HepG2 (cell line): ENCODE results near the gene THOC6. TPM values are rescaled to one million over a fixed set of nuclear protein-coding genes. Genes with fewer than 3 reads are reported as not detected.
A peak's percentile ranks its signal among the peaks of the same experiment; 100 is the strongest.

Experiments
- ATAC-seq: fragments of 200-7000 bp; cut with Tn5 transposase; 3 replicates; pipeline ENCODE4 v1.9.1; 2020; ENCODE audit warnings: mild to moderate bottlenecking, moderate library complexity
- BruUV-seq: library from RNA; stranded (reverse); fragments of 400-500 nt; replicated peaks from 2 replicates; lab custom pipeline; 2021; lab: Mats Ljungman, UMichigan
- CTCF ChIA-PET: fragments of 300-600 bp; formaldehyde crosslinking; extraction: SDS; loops from one replicate; lab custom pipeline; 2021; ENCODE audit warnings: low total read pairs, inconsistent platforms, low intra/inter-chr PET ratio; lab: Yijun Ruan, JAX
- POLR2A ChIA-PET: fragments of 350-600 bp; sonication (Branson Sonifier 250); formaldehyde crosslinking; loops from one replicate; lab custom pipeline; 2020; ENCODE audit warnings: antibody characterized with exemption, inconsistent platforms; lab: Yijun Ruan, JAX
- DNase-seq: peaks from one replicate; pipeline ENCODE4 v3.0.0-alpha.2; 2015; ENCODE audit warnings: low spot score
- FAIRE-seq: peaks from 3 replicates; lab custom pipeline; 2011; peaks lifted over from hg19 to GRCh38; lab: Jason Lieb, UNC
- H2AFZ ChIP-seq: one replicate; pipeline ENCODE4 v1.6.1; 2011; ENCODE audit warnings: low read length, inconsistent platforms
- H3K27ac ChIP-seq: fragments of 300-600 bp; 3 replicates; pipeline ENCODE4 v1.8.0; 2011; ENCODE audit warnings: mixed run types, mild to moderate bottlenecking, mixed read lengths, low read length, inconsistent platforms; ENCODE audit not compliant: insufficient read depth; ENCODE audit errors: extremely low read length
- H3K27me3 ChIP-seq, 2 experiments: fragments of 200-600 bp in 1 of 2; 2 replicates in 1 of 2; 3 replicates in 1 of 2; pipeline versions ENCODE4 v1.6.0 to v1.8.0; 2011; ENCODE audit warnings: low read length in 2 of 2, mild to moderate bottlenecking in 2 of 2, moderate library complexity in 2 of 2, inconsistent platforms in 1 of 2; ENCODE audit not compliant: insufficient read depth in 2 of 2, control insufficient read depth in 1 of 2
- H3K36me3 ChIP-seq, 2 experiments: fragments of 200-600 bp in 1 of 2; replicated peaks in 1 of 2; 2 replicates in 1 of 2; 3 replicates in 1 of 2; pipeline versions ENCODE4 v1.5.1 to v1.8.0; 2011; ENCODE audit warnings: low read length in 2 of 2, inconsistent platforms in 1 of 2; ENCODE audit not compliant: insufficient read depth in 2 of 2, control insufficient read depth in 1 of 2
- H3K4me1 ChIP-seq: 2 replicates; pipeline ENCODE4 v1.5.1; 2012; ENCODE audit warnings: low read length, inconsistent platforms; ENCODE audit not compliant: insufficient read depth
- H3K4me2 ChIP-seq: 2 replicates; pipeline ENCODE4 v1.6.0; 2011; ENCODE audit warnings: low read depth, low read length, inconsistent platforms
- H3K4me3 ChIP-seq, 3 experiments: fragments of 200-600 bp in 1 of 3; sonication (generic), shearing (Covaris generic) in 1 of 3; replicated peaks in 1 of 3; 2 replicates each; pipeline ENCODE4 v1.5.1; 2011 to 2016; ENCODE audit warnings: low read length in 3 of 3, inconsistent platforms in 2 of 3, low read depth in 2 of 3, mild to moderate bottlenecking in 2 of 3, control low read depth in 1 of 3, mixed read lengths in 1 of 3; ENCODE audit not compliant: insufficient read depth in 1 of 3
- H3K79me2 ChIP-seq: one replicate; pipeline ENCODE4 v1.6.1; 2011; ENCODE audit warnings: low read length, inconsistent platforms; ENCODE audit not compliant: insufficient read depth
- H3K9ac ChIP-seq: 2 replicates; pipeline ENCODE4 v1.6.0; 2011; ENCODE audit warnings: mild to moderate bottlenecking, low read depth, low read length, inconsistent platforms; ENCODE audit not compliant: insufficient read depth
- H3K9me3 ChIP-seq: 2 replicates; pipeline ENCODE4 v1.5.1; 2012; ENCODE audit warnings: mild to moderate bottlenecking, low read length
- H4K20me1 ChIP-seq: 2 replicates; pipeline ENCODE4 v1.6.0; 2011; ENCODE audit warnings: inconsistent platforms, mild to moderate bottlenecking, low read length, moderate library complexity; ENCODE audit not compliant: insufficient read depth
- CHD2 ChIP-seq: IDR thresholded peaks from 2 replicates; pipeline ENCODE4 v1.6.1; 2011; ENCODE audit warnings: low read depth, low read length, improper control_type of control experiment
- MTA3 ChIP-seq: sonication (generic); formaldehyde crosslinking; IDR thresholded peaks from 2 replicates; pipeline ENCODE4 v1.4.0; 2020; ENCODE audit warnings: missing genetic modification reagents
- TARDBP ChIP-seq: sonication (generic); formaldehyde crosslinking; IDR thresholded peaks from 2 replicates; pipeline ENCODE4 v1.8.0; 2022; ENCODE audit warnings: mild to moderate bottlenecking, missing genetic modification reagents
- ZFP36L2 ChIP-seq: sonication (generic); formaldehyde crosslinking; IDR thresholded peaks from 2 replicates; pipeline ENCODE4 v1.4.0; 2020; ENCODE audit warnings: missing genetic modification reagents
- ZNF205 ChIP-seq: IDR thresholded peaks from 2 replicates; pipeline ENCODE4 v1.6.1; 2018; ENCODE audit warnings: missing biosample characterization, missing genetic modification reagents
- ZNF30 ChIP-seq: sonication (generic); formaldehyde crosslinking; IDR thresholded peaks from 2 replicates; pipeline ENCODE4 v1.5.0; 2020; ENCODE audit warnings: mild to moderate bottlenecking, missing genetic modification reagents
- ZNF556 ChIP-seq: sonication (generic); formaldehyde crosslinking; IDR thresholded peaks from 2 replicates; pipeline ENCODE4 v1.4.0; 2020; ENCODE audit warnings: mild to moderate bottlenecking, missing genetic modification reagents, borderline replicate concordance
- ZNF629 ChIP-seq: sonication (generic); formaldehyde crosslinking; conservative IDR thresholded peaks from 2 replicates; pipeline ENCODE4 v1.5.0; 2020; ENCODE audit warnings: missing genetic modification reagents
- ZNF670 ChIP-seq: sonication (generic); formaldehyde crosslinking; IDR thresholded peaks from 2 replicates; pipeline ENCODE4 v1.8.0; 2022; ENCODE audit warnings: mild to moderate bottlenecking, missing genetic modification reagents, borderline replicate concordance
- ZNF790 ChIP-seq: sonication (generic); formaldehyde crosslinking; IDR thresholded peaks from 2 replicates; pipeline ENCODE4 v1.8.0; 2022; ENCODE audit warnings: missing genetic modification reagents, mild to moderate bottlenecking, borderline replicate concordance
- ZNF891 ChIP-seq: sonication (generic); formaldehyde crosslinking; IDR thresholded peaks from 2 replicates; pipeline ENCODE4 v1.5.0; 2020; ENCODE audit warnings: mild to moderate bottlenecking, missing genetic modification reagents
- WGBS: methylation state at CpG from one replicate; pipeline ENCODE4 v1.1.6; 2017; ENCODE audit warnings: low lambda C conversion rate; 5-methylcytosine and 5-hydroxymethylcytosine counted together
- in situ Hi-C: cut with HindIII; loops from 2 replicates; pipeline ENCODE4 v1.10.0; 2017; ENCODE audit warnings: low pct_unique_long_range_greater_than_20kb; ENCODE audit not compliant: extremely low pct_ligation_motif_present
- intact Hi-C: fragments of 100-400 bp; cut with micrococcal nuclease; formaldehyde crosslinking; loops from one replicate; pipeline ENCODE4 v1.10.0; 2022; ENCODE audit not compliant: unreplicated experiment
- polyA plus RNA-seq, 8 experiments: library from polyadenylated mRNA; depleted of rRNA in 3 of 8; stranded (reverse) in 7 of 8; unstranded in 1 of 8; fragments of >200 nt; fragmentation: Illumina TruSeq in 4 of 8; extraction: Trizol in 4 of 8; gene quantifications; 2 replicates each; pipeline versions ENCODE4 v1.2.1 to v1.2.3, GENCODE V29; 2011 to 2016; ENCODE audit warnings: low read depth in 4 of 8, missing spikeins in 1 of 8, mixed read lengths in 1 of 8; ENCODE audit not compliant: insufficient read depth in 1 of 8
- total RNA-seq, 5 experiments: library from RNA; depleted of rRNA; stranded (reverse); fragments of >200 nt; fragmentation: Illumina TruSeq; extraction: Trizol; gene quantifications; 2 replicates each; pipeline ENCODE4 v1.2.3, GENCODE V29; 2016; ENCODE audit warnings: low read depth in 1 of 5
- TF ChIP-seq, protein P1 (sequence below): sonication (generic); formaldehyde crosslinking; IDR thresholded peaks from 2 replicates; pipeline ENCODE4 v1.5.0; 2020; ENCODE audit warnings: mild to moderate bottlenecking, missing genetic modification reagents, borderline replicate concordance
- TF ChIP-seq, protein P2 (sequence below): sonication (generic); formaldehyde crosslinking; IDR thresholded peaks from 2 replicates; pipeline ENCODE4 v1.5.1; 2020; ENCODE audit warnings: missing genetic modification reagents, mild to moderate bottlenecking, borderline replicate concordance

Gene THOC6
- total and polyA plus RNA-seq, 2 of the 13 experiments (the other 11 are each of a cell fraction or from before 2014, with no cell fraction given): 32.1 to 37.0 TPM

DNA sequence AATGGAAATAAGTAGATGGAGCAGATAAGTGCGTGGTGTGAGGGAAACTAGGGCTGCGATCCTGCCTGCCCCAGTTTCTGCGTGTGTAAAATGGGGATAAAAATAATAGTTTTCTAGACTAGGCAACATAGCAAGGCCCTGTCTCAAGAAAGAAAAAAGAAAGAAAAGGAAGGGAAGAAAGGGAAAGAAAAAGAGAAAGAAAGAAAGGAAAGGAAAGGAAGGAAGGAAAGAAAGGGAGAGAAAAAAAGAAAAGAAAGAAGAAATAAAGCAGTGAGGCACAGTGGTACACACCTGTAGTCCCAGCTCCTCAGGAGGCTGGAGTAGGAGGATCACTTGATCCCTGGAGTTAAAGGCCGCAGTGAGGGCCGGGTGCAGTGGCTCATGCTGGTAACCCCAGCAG lies 41.4 kb upstream of the THOC6 start:
- no peak for TF ChIP-seq ZNF556 (CRISPR knock-in tag)
- 0 out of 2 replicates have a peak, but pooled peaks have one; percentile 15 for TF ChIP-seq ZNF629 (CRISPR knock-in tag)
- Histone ChIP-seq H3K4me2 (no peak overlapping the region), H3K9ac (no peak overlapping the region), H2AFZ (no peak overlapping the region), H3K9me3 (no peaks in the 10 kb centered on the region), H3K36me3 (no peaks in the 10 kb centered on the region), H3K4me3 (no peak overlapping the region), H3K27me3 (peaks cover 8 to 30% of the 10 kb centered on the region in 2 experiments; a peak in 4 of 5 replicates), H3K4me1 (peaks cover 26% of the 10 kb centered on the region), H3K79me2 (peaks cover 8% of the 10 kb centered on the region), H4K20me1 (no peaks in the 10 kb centered on the region), H3K27ac (no peak overlapping the region)
- 46% methylated on average over 5 of the region's 5 CpGs for WGBS
- in situ Hi-C loops (no loop called here), intact Hi-C loops (loop anchor here (2.0 kb wide), 1 partner anchor 18 kb away; the partner anchor contains the start of gene KREMEN2)
- DNase-seq (no peak), FAIRE-seq (no peak), ATAC-seq (no peak)
- ChIA-PET POLR2A (interaction anchor here (0.6 to 3.9 kb wide), 4 partner anchors 18 to 230 kb away, joined by 3 to 48 read pairs (median 17); partner anchors contain the start of genes HCFC1R1, KREMEN2, SRRM2 and THOC6), CTCF (no interaction called here)
- no TSS peak for BruUV-seq

DNA sequence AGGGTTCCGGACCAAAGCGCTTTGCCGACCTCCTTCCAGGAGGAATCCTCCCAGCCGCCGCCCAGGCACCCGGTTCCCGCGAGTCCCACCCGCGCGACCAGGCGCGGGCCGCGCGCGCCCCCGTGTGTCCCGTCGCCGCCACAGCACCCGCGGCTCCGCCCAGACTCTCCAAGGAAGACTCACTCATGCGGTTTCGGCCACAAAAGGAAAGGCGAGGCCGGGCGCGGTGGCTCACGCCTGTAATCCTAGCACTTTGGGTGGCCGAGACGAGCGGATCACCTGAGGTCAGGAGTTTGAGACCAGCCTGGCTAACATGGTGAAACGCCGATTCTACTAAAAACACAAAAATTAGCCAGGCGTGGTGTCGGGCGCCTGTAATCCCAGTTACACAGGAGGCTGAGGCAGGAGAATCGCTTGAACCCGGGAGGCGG lies 40.1 kb upstream of the THOC6 start:
- peaks cover 26% of the 10 kb centered on the region for H3K4me1 ChIP-seq
- peaks cover 13 to 43% of the 10 kb centered on the region in 2 experiments; a peak in 4 of 5 replicates for H3K27me3 ChIP-seq
- FAIRE-seq (no peak), DNase-seq (peak; percentile 42), ATAC-seq (peak; percentile 18; the same call in 2 of the 3 replicates)
- ChIA-PET CTCF (interaction anchor here (1.2 to 1.8 kb wide), 2 partner anchors 20 to 22 kb away, joined by 3 to 12 read pairs; partner anchors contain the start of gene KREMEN2), POLR2A (interaction anchor here (1.0 to 3.9 kb wide), 2 partner anchors 20 to 39 kb away, joined by 5 to 48 read pairs; partner anchors contain the start of genes HCFC1R1, KREMEN2, THOC6 and TNFRSF12A)
- 12% methylated on average over 13 of the region's 42 CpGs for WGBS
- BruUV-seq: no TSS peak
- peak overlapping the region; percentile 79 for H3K4me2 ChIP-seq
- H3K27ac ChIP-seq: no peak overlapping the region
- no peak overlapping the region for H2AFZ ChIP-seq
- in situ Hi-C loops (no loop called here), intact Hi-C loops (loop anchor here (2.0 kb wide), 1 partner anchor 19 kb away; the partner anchor contains the start of gene KREMEN2)
- no peaks in the 10 kb centered on the region for H4K20me1 ChIP-seq
- no peaks in the 10 kb centered on the region for H3K9me3 ChIP-seq
- H3K36me3 ChIP-seq: no peaks in the 10 kb centered on the region
- H3K79me2 ChIP-seq: peaks cover 8% of the 10 kb centered on the region
- H3K9ac ChIP-seq: no peak overlapping the region
- peak overlapping the region in 2 of 3 experiments; percentile 34 to 52; a peak in 2 of 6 replicates for H3K4me3 ChIP-seq
- TF ChIP-seq MTA3 (CRISPR knock-in tag) (no peak), TARDBP (no peak), ZNF670 (CRISPR knock-in tag) (no peak), ZNF30 (no peak), ZNF790 (CRISPR knock-in tag) (no peak), ZFP36L2 (CRISPR knock-in tag) (no peak), CHD2 (peak; percentile 84), ZNF891 (CRISPR knock-in tag) (peak; percentile 63; the same call in 1 of the 2 replicates), ZNF205 (no peak)
- TF ChIP-seq, protein P1, sequence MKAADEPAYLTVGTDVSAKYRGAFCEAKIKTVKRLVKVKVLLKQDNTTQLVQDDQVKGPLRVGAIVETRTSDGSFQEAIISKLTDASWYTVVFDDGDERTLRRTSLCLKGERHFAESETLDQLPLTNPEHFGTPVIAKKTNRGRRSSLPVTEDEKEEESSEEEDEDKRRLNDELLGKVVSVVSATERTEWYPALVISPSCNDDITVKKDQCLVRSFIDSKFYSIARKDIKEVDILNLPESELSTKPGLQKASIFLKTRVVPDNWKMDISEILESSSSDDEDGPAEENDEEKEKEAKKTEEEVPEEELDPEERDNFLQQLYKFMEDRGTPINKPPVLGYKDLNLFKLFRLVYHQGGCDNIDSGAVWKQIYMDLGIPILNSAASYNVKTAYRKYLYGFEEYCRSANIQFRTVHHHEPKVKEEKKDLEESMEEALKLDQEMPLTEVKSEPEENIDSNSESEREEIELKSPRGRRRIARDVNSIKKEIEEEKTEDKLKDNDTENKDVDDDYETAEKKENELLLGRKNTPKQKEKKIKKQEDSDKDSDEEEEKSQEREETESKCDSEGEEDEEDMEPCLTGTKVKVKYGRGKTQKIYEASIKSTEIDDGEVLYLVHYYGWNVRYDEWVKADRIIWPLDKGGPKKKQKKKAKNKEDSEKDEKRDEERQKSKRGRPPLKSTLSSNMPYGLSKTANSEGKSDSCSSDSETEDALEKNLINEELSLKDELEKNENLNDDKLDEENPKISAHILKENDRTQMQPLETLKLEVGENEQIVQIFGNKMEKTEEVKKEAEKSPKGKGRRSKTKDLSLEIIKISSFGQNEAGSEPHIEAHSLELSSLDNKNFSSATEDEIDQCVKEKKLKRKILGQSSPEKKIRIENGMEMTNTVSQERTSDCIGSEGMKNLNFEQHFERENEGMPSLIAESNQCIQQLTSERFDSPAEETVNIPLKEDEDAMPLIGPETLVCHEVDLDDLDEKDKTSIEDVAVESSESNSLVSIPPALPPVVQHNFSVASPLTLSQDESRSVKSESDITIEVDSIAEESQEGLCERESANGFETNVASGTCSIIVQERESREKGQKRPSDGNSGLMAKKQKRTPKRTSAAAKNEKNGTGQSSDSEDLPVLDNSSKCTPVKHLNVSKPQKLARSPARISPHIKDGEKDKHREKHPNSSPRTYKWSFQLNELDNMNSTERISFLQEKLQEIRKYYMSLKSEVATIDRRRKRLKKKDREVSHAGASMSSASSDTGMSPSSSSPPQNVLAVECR (CRISPR knock-in tag): peak; percentile 25; the same call in 1 of the 2 replicates
- TF ChIP-seq, protein P2, sequence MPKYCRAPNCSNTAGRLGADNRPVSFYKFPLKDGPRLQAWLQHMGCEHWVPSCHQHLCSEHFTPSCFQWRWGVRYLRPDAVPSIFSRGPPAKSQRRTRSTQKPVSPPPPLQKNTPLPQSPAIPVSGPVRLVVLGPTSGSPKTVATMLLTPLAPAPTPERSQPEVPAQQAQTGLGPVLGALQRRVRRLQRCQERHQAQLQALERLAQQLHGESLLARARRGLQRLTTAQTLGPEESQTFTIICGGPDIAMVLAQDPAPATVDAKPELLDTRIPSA (CRISPR knock-in tag): no peak
